Ectodermal cell (in vitro differentiated cells): ENCODE results near the gene CCRL2. TPM values are rescaled to one million over a fixed set of nuclear protein-coding genes. Genes with fewer than 3 reads are reported as not detected.

Experiments used
- H3K27ac ChIP-seq: 2 replicates; pipeline ENCODE4 v1.7.0; 2013; ENCODE audit warnings: mild to moderate bottlenecking, low read depth, low read length; ENCODE audit not compliant: insufficient read depth, poor library complexity, severe bottlenecking
- H3K27me3 ChIP-seq: 2 replicates; pipeline ENCODE4 v1.7.0; 2013; ENCODE audit warnings: mild to moderate bottlenecking, low read length; ENCODE audit not compliant: insufficient read depth, control insufficient read depth, poor library complexity, severe bottlenecking
- H3K36me3 ChIP-seq: one replicate; pipeline ENCODE4 v1.7.0; 2013; ENCODE audit warnings: low read length; ENCODE audit not compliant: control insufficient read depth, insufficient read depth
- H3K4me1 ChIP-seq: one replicate; pipeline ENCODE4 v1.7.0; 2013; ENCODE audit warnings: low read length; ENCODE audit not compliant: control insufficient read depth, insufficient read depth
- H3K4me3 ChIP-seq: 2 replicates; pipeline ENCODE4 v1.7.0; 2013; ENCODE audit warnings: low read depth, low read length, control low read depth; ENCODE audit not compliant: insufficient read depth
- H3K9me3 ChIP-seq: 2 replicates; pipeline ENCODE4 v1.7.0; 2013; ENCODE audit warnings: mild to moderate bottlenecking, low read length, moderate library complexity; ENCODE audit not compliant: control insufficient read depth
- WGBS, 2 experiments: methylation state at CpG; one replicate each; pipeline ENCODE4 v1.1.7; 2013; ENCODE audit warnings: missing lambda C conversion rate in 2 of 2; 5-methylcytosine and 5-hydroxymethylcytosine counted together
- polyA plus RNA-seq, 4 experiments: library from polyadenylated mRNA; stranded (reverse); fragments of 50-300 nt; gene quantifications; one replicate each; pipeline ENCODE4 v1.2.3, GENCODE V29; 2013

The CCRL2 gene
- polyA plus RNA-seq (2013, experiment 1 of 4): not detected
- polyA plus RNA-seq (2013, experiment 2 of 4): not detected
- polyA plus RNA-seq (2013, experiment 3 of 4): not detected
- polyA plus RNA-seq (2013, experiment 4 of 4): not detected

- no peaks in the 10 kb centered on the region for H3K27me3 ChIP-seq
- H3K4me3 ChIP-seq: no peak within 1 kb of the TSS
- no peaks in the 10 kb centered on the region for H3K4me1 ChIP-seq
- no peaks in the 10 kb centered on the region for H3K9me3 ChIP-seq
- no peak within 1 kb of the TSS for H3K27ac ChIP-seq
- H3K36me3 ChIP-seq: no peaks in the 10 kb centered on the region
- WGBS, 2 experiments: 82 to 85% methylated on average over 20 of the region's 20 CpGs
These were observed at the start of gene CCRL2, which contains the start of gene CCR5AS for GRCh38 chr3:46406788-46407611. TSS of gene CCRL2 (plus strand) at chr3:46407259. CDS start at chr3:46408080, 821 bp downstream. TSS of gene CCR5AS (minus strand) at chr3:46407066.

- Histone ChIP-seq H3K4me3 (no peak overlapping the region), H3K27me3 (no peaks in the 10 kb centered on the region), H3K4me1 (no peaks in the 10 kb centered on the region), H3K36me3 (no peaks in the 10 kb centered on the region), H3K9me3 (no peaks in the 10 kb centered on the region), H3K27ac (no peak overlapping the region)
- 94 to 97% methylated on average over 4 to 6 of the region's 6 CpGs for WGBS, 2 experiments
These were observed 48.6 kb upstream of the CCRL2 start for GRCh38 chr3:46358466-46358865.

- Histone ChIP-seq H3K4me3 (no peak overlapping the region), H3K27me3 (no peaks in the 10 kb centered on the region), H3K4me1 (no peaks in the 10 kb centered on the region), H3K27ac (peak overlapping the region; percentile 44), H3K9me3 (no peaks in the 10 kb centered on the region), H3K36me3 (no peaks in the 10 kb centered on the region)
- 76 to 78% methylated on average over 11 of the region's 11 CpGs for WGBS, 2 experiments
These were observed 47.1 kb upstream of the CCRL2 start for GRCh38 chr3:46359733-46360493.

- H3K9me3 ChIP-seq: no peaks in the 10 kb centered on the region
- H3K27ac ChIP-seq: no peak overlapping the region
- no peak overlapping the region for H3K4me3 ChIP-seq
- H3K4me1 ChIP-seq: no peaks in the 10 kb centered on the region
- H3K36me3 ChIP-seq: no peaks in the 10 kb centered on the region
- no peaks in the 10 kb centered on the region for H3K27me3 ChIP-seq
- WGBS, 2 experiments: 72 to 80% methylated on average over 6 of the region's 6 CpGs
These were observed 46.2 kb upstream of the CCRL2 start for GRCh38 chr3:46360907-46361306.

GRCh38 chr3:46361408-46362283 lies 45.4 kb upstream of the CCRL2 start:
- Histone ChIP-seq H3K36me3 (no peaks in the 10 kb centered on the region), H3K27ac (no peak overlapping the region), H3K4me1 (no peaks in the 10 kb centered on the region), H3K4me3 (no peak overlapping the region), H3K9me3 (no peaks in the 10 kb centered on the region), H3K27me3 (no peaks in the 10 kb centered on the region)
- WGBS, 2 experiments: 91 to 97% methylated on average over 8 of the region's 8 CpGs

GRCh38 chr3:46365041-46365440 lies 42.0 kb upstream of the CCRL2 start:
- Histone ChIP-seq H3K27me3 (no peaks in the 10 kb centered on the region), H3K4me1 (no peaks in the 10 kb centered on the region), H3K27ac (no peak overlapping the region), H3K36me3 (no peaks in the 10 kb centered on the region), H3K9me3 (no peaks in the 10 kb centered on the region), H3K4me3 (no peak overlapping the region)
- WGBS, 2 experiments: 93% methylated on average over 3 to 4 of the region's 4 CpGs

GRCh38 chr3:46365737-46366524 lies 41.1 kb upstream of the CCRL2 start:
- WGBS, 2 experiments: 89 to 94% methylated on average over 4 to 5 of the region's 5 CpGs
- Histone ChIP-seq H3K27ac (no peak overlapping the region), H3K27me3 (no peaks in the 10 kb centered on the region), H3K36me3 (no peaks in the 10 kb centered on the region), H3K9me3 (no peaks in the 10 kb centered on the region), H3K4me3 (no peak overlapping the region), H3K4me1 (no peaks in the 10 kb centered on the region)

- WGBS, 2 experiments: 94 to 97% methylated on average over 5 of the region's 5 CpGs
- no peaks in the 10 kb centered on the region for H3K4me1 ChIP-seq
- no peak overlapping the region for H3K27ac ChIP-seq
- no peaks in the 10 kb centered on the region for H3K9me3 ChIP-seq
- no peaks in the 10 kb centered on the region for H3K27me3 ChIP-seq
- H3K4me3 ChIP-seq: no peak overlapping the region
- H3K36me3 ChIP-seq: no peaks in the 10 kb centered on the region
These were observed 39.2 kb upstream of the CCRL2 start for GRCh38 chr3:46367811-46368210.

GRCh38 chr3:46368569-46368968 lies 38.5 kb upstream of the CCRL2 start:
- Histone ChIP-seq H3K9me3 (no peaks in the 10 kb centered on the region), H3K36me3 (no peaks in the 10 kb centered on the region), H3K27me3 (no peaks in the 10 kb centered on the region), H3K4me3 (no peak overlapping the region), H3K27ac (no peak overlapping the region), H3K4me1 (no peaks in the 10 kb centered on the region)
- 59 to 66% methylated on average over 7 of the region's 7 CpGs for WGBS, 2 experiments
